EH (cell line): Measurements from ENCODE around the gene FRMD4A.

ENCODE experiments used
- DNase-seq: peaks from one replicate; pipeline ENCODE4 v3.0.0-alpha.2; 2015; ENCODE audit warnings: low read depth

The FRMD4A gene

GRCh38 chr10:13613519-13613918, 717.2 kb downstream of the FRMD4A start:
- peak; percentile 67 for DNase-seq

GRCh38 chr10:13612654-13613373, 717.9 kb downstream of the FRMD4A start:
- DNase-seq, result no peak

- peak; percentile 37 for DNase-seq
These were observed 722.4 kb downstream of the FRMD4A start for GRCh38 chr10:13608246-13608853.

GRCh38 chr10:13604357-13605040, 726.2 kb downstream of the FRMD4A start:
- DNase-seq, result no peak

- DNase-seq, result no peak
These were observed 732.8 kb downstream of the FRMD4A start for GRCh38 chr10:13597909-13598308.

DNA sequence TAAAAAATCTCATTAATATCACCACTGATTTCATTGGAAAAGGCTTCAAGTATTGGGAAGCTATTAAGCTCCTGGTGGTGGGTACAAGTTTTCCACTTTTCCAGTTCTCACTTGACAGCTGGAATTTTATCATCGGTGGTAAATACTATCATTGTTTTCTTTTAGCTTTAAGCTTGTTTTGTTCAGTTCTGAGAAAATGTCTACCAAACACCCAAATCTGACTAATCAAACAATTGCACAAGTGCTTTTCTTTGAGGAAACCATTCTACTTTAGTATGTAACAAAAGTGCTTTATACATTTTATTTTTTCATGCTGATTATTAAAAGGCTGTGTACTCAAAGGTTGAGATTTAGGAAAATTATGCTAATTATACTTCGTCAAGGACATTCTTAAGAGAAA, 736.1 kb downstream of the FRMD4A start:
- no peak for DNase-seq
